Sigmoid colon (tissue), 4 donors: ENCODE results near the gene UBXN4.

Source experiments
- CTCF ChIP-seq, 4 experiments: fragments of 450-650 bp in 3 of 4; fragments of 200-600 bp in 1 of 4; IDR thresholded peaks; one replicate each; pipeline ENCODE4 v1.5.1; 2016 to 2019; ENCODE audit warnings: antibody characterized with exemption in 4 of 4, mild to moderate bottlenecking in 3 of 4, moderate library complexity in 2 of 4
- POLR2AphosphoS5 ChIP-seq, 4 donors: sonication (generic); formaldehyde crosslinking; IDR thresholded peaks; one replicate each; pipeline ENCODE4 v1.6.1; 2017; ENCODE audit warnings: antibody characterized with exemption in 4 of 4

- TF ChIP-seq POLR2AphosphoS5 (IDR thresholded peaks at IDR 0.05) (no peak), CTCF (IDR thresholded peaks at IDR 0.05) (no peak)
These were observed 34.7 kb downstream of the UBXN4 start for GRCh38 chr2:135776367-135776766.
